KG1 (cell line): Measurements from ENCODE around the gene MYEOV.

Experiments
- DNase-seq: peaks from one replicate; lab custom pipeline; 2025; lab: John Stamatoyannopoulos, UW

The MYEOV gene

DNA sequence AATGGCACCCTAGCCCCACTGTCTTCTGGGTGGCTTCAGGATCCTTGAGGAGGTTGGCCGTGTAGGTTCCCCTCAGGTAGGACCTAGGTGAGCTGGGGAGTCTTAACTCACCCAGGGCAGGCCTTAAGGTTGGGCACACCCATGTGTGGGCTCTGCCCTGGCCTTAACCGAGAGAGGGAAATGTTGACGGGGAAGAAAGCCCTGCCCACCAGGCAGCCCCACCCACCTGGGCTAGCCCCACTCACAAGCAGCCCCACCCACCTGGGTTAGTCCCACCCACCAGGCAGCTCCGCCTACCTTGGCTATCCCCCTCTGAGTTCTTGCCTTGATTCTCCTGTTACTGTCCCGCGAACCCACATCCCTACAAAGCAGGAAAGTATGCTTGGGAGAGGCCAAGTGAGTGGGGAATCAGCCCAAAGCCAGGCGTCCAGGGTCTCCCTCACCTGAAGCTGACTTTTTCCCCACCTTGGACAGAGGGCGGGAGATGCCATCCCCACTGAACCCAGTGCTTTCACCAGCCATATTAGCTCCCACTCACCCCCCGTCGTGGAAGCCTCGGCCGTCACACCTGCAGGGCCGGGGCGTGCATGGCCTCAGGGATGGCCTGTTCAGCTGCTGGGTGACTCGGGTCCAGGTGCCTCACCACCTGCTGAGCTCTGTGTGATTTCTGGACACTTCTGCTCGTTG is at the start of gene MYEOV:
TSS of gene MYEOV (plus strand) at position 337 of the 687 bp plus-strand sequence. CDS start 1,200 bp downstream, outside the sequence.
- no peak for DNase-seq

DNA sequence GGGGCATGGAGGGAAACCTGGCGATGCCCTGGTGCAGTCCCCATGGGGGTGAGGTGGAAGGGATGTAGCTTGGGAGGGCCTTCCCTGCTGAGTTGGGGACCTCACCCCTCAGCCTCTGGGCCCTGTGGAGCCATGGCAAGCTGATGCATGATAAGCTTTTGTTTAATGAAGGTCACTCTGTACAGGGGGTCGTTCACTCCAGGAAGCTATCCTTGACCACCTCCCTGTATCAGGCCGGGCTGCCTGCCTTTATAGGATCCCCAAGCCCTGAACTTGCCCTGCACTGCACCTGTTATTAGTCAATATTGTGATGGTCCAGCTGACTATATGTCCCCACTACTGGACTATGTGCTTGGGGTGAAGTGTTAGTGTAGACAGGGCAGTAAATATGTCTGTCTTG is 49.7 kb upstream of the MYEOV start:
- no peak for DNase-seq

DNA sequence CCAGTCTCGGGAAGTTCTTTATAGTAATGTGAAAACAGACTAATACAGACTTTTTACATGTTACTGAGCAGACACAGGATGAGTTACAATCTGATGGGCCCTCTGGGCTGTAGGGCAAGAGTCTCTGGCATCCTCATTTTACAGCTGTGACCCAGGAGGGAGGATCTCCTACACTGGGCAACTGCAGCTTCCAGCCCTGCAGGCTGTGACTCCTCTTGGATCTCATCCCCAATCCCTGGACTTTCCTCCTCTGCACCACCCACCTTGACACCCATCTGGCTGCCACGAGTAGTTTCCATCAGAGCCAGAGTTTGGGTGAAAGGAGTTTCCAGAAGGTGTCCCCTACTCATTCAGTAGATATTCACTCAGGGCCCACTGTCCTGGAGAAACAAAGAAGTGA is 48.9 kb upstream of the MYEOV start:
- no peak for DNase-seq

DNA sequence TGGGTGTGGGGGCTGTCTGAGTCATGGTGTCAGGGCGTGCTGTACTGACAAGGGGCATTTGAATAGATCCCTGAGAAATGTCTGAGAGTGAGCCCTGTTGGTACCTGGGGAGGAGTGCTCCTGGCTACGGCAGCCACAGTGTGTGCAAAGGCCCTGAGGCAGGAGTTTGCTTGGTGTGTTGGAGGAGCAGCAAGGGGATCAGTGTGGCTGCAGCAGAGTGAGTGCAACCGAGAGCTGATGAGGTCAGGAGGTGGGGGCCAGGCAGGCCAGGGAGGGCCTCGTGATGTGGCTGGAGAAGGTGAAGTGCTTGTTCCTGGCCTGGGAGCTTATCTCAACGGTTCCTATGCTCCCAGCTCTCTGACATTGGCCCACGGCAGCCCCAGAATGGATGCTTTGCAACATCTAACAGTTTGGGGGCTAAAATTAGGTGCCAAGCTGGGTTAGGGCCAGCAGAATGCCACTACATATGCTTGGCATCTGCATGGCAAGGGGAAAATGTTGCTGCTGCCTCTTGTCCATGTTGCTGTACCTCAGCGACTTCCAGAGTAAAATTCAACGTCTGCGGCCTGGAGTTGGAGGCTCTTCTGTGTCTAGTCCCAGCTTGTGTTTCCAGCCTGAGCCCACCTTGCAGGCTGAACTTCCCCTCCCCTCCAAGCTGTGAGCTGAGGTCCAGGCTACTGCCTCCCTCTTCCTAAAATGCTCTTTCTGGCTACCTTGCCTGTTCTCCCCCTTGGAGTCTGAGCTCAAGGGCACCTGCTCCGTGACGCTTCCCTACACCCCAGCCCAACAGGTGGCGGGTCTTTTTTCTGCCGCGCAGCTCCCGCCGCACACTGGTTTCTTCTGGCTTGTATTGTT is 48.2 kb upstream of the MYEOV start:
- no peak for DNase-seq

DNA sequence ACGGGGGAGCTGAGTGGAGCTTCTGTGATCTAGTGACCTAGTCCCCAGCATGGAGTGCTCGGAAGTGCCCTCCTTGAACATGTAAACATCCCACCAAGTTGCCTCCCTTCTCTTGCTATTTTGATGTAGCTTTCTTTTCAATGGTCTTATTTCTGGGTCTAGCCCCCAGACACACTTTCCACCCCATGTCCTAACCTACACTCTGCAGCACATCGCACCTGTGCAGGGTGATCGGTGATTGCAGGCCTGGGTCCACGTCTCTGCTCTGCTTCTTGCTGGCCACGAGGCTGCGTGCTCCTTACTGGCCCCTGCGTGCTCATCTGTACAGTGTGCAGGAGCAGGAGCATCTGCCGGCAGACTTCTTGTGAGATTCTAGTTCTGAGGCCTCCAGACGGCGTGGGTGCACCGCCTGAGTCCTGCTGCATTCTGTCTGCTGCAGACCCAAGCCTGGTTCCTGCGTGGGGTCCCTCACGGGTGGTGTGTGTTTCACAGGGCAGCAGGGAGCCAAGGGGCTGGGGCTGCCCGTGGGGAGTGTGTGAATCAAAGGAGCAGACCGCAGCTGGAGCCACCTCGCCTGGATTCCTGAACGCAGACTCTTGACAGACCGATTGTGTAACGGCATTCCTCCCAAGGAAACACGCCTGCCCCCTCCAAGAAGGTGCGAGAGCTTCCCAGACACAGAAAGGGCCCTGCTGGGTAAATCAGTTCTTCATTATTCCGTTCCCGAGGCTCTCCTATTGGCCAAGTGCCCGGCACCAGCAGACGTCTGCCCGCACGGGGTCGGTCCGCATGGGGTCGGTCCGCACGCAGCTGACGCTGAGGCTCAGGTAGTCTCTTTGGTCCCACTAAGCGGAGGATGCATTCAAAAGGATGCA is 44.4 kb upstream of the MYEOV start:
- no peak for DNase-seq

DNA sequence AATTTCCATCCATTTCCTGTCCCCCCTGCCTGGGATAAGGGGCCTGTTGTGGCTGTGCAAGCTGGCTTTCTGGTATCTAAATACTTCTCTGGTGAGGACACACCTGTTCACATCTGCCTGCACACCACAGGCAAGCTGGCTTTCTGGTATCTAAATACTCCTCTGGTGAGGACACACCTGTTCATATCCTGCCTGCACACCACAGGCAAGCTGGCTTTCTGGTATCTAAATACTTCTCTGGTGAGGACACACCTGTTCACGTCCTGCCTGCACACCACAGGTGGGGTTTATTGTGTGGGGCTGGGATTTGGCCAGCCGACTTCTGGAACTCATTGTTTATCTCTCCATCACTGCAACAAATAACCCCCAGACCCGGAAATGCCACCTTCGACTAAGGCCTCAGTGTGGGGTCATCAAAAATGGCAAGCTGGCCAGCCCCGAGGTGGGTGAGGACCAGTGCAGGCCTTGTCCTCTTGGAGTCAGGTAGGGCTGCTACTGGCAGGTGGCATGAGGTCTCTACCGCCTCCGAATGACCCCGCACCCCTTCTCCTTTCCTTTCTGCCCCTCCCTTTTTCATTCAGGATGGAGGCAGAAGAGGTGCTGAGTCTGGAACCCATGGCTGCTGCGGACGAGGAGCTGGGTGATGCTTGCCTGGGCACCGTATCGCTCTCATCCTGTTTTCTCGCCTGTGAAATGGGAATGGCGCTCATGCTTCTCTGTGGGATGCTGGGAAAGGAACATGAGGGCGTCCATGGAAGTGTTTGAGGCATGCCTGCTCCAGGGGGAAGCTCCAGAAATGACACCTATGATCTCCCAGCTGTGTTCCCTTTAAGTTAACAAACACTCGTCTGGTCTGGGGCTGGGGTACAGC is 43.5 kb upstream of the MYEOV start:
- DNase-seq, result no peak

DNA sequence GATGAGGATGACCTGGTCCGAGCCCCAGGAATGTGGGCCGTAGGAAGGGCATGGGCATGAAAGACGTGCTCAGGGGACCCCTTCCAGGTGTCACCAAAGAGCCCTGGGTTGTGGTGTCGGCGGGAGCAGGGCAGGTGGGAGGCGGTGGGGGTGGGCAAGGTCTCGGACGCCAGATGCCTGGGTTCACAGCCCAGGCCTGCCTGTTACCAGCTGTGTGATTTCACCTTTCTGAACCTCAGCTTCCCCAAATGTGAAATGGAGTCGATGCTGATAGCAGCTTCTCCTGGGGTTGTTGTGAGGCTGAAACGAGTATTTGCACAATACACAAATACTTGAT is 42.9 kb upstream of the MYEOV start:
- DNase-seq, result no peak

DNA sequence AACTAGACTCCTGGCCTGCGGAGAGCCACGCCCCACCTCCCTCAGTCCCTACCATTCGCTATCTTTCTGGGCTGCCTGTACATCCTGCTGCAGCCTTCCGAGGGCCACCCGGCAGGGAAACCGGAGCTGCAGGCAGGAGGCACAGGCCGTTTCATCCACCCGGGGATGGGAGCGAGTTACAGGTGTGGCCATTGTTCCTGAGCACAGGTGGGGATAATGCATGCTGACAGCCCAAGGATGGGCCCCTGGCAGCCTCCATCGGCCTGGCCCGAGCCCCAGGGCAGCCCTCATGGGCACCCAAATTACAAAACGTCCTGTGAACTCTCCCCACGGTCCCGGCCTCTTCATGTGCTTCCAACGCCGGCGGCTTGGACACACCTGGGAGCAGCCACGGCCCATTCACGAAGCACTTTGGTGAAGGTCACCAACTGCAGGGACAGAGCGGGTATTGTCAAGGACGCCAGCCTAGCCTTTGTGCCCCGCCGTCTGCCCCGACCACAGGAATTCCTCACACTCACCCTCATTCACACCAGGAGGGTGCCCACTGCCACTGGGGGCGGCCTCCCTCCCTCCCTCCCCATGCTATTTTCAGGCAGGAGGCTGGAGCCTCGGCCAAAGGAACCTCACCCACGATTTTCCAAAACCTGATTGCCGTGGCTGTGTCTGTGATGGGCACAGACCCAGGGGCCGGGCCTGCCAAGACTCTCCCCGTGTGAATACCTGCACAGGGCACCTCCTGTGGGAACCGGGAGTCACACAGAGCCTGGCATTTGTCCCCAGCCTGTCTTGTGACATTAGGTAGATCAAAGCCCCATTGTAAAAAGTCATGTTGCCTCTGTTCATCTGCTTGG is 42.1 kb upstream of the MYEOV start:
- DNase-seq, result no peak

DNA sequence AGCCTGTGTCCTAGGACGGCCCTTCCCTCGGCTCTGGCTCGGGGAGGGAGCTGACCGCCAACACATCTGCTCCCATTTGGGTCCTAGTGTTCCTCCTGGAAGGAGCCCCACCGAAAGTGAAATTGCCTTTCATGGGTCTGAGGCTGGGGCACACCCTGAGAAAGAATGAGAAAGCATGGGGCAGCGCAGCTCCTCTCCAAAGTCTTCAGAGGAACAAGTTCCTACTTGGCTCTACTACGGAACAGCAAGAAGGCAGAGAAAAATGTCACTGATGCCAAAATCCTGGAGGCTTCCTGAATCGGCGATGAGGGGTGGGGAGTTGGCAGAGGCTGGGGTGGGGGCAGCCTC is 41.5 kb upstream of the MYEOV start:
- DNase-seq, result no peak

DNA sequence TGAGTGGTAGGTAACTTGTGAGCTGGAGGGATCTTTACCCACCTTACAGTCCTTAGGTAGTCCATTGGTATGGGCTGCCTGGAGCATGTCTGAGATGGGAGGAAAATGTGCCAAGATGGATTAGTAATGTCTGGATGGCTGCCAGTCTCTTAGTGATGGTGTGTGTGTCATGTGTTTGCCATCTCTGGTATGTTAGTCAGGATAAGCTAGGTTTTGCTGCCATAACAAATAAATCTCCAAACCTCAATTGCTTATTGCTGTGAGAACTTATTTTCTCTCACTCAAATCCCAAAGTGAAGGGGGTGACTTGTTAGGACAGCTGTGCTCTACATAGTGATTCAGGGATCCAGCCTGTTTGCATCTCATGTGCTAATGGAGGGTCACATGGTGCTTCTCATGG is 40.9 kb upstream of the MYEOV start:
- no peak for DNase-seq

DNA sequence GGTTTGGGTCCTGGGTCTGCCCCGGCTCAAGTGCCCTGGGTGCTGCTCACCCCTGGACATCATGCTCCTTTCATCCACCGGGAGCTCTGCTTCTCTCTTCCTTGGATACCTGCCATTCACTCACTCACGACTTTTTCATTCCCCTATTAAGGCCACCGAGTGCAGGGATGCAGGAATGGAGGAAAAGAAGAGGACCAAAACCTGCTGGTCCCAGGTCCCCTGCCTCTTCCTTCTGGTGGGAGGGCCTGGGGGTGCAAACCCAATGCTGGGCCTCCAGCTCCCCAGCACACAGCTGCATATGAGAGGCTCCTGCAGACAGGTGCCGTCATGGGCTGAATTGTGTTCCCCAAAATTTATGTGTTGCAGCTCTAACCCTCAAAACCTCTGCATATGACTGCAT is 36.8 kb upstream of the MYEOV start:
- DNase-seq, result no peak

DNA sequence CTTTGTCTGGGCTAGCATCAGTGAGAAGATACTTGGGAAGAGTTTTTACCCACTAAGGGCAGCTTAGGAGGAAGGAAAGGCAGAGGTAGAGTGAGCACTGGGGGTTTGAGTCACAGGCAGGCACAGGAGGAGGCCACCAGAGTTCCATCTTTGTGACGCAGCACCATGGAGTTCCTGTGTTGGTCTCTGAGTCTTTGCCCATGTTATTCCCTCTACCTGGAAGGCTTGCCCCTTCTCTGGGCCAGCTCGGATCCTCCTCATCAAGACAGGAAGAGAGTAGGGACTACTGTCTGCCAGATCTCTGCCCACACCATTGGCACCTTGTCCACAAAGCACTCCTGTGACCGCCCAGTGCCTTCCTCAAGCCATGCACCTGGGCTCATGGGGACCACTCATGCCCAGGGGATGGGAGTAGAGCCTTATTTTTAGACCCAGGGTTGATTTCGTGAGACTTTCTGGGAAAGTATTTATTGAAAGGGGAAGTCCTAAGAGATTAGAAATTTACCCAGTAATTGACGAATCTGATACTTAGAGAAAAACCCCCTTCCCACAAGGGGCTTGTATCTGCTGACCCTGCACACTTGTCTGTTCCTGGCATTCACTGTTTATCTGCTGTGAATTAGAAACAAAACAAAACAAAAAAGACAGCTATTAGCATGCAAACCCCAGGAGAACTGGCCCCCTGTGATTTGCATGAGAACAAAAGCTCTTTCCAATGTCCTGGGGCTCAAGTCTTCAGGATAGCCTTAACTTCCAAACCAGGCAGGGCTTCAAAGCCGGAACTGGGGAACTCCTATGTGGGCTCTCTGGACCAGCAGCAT is 35.9 kb upstream of the MYEOV start:
- DNase-seq, result no peak

DNA sequence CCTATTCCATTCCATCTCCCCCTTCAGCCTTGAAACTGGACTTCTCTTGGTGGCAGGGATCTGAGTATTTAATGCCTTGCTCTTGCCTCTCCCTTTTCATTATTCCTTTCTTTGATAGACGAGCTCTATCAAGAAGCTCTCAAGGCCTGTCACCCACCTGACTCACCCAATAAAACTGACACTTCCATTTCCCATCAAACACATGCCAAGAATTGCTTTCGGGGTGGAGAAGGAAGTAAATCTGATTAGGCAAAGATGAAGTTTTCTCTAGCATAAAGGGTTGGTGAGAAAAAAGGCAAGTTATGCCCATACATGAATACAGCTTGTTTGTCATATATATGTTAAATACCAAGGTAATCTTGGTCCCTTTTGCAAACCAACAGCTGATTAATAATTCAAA is 34.9 kb upstream of the MYEOV start:
- DNase-seq, result no peak

DNA sequence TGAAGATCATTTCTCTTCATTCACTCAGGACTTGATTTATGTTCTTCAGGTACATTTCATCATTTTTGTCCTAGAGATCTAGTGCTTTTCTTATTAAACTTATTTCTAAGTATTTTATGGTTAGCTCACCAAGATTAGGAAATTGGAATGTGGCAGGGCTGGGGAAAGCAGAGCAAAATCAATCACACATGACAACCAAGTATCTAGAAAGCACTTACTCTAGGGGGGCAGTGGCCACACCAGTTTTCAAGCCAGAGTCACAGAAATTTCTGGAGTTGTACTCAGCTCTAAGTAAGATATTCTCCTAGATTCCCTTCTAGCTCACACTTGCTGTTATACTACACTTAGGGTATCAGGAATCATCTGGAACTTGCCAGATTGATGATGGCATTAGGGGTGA is 33.3 kb upstream of the MYEOV start:
- DNase-seq, result no peak

DNA sequence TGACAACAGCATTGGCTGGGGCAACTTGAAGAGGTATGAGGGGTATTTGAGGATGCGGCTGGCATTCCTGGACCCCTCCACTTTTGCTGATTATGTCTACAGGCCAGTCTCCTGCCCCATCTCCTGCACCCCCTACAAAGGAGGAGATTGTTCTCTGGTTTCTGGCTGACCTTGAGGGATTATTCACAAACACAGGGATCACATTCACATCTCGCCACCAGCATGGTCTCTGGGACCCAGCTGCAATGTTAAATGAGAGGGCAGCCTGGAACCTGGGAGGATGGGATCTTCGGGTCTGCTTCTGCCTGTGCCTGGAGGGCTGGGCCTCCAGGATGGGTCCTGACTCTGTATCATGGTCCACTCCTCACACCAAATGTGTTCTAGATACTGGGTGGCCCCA is 32.8 kb upstream of the MYEOV start:
- no peak for DNase-seq

DNA sequence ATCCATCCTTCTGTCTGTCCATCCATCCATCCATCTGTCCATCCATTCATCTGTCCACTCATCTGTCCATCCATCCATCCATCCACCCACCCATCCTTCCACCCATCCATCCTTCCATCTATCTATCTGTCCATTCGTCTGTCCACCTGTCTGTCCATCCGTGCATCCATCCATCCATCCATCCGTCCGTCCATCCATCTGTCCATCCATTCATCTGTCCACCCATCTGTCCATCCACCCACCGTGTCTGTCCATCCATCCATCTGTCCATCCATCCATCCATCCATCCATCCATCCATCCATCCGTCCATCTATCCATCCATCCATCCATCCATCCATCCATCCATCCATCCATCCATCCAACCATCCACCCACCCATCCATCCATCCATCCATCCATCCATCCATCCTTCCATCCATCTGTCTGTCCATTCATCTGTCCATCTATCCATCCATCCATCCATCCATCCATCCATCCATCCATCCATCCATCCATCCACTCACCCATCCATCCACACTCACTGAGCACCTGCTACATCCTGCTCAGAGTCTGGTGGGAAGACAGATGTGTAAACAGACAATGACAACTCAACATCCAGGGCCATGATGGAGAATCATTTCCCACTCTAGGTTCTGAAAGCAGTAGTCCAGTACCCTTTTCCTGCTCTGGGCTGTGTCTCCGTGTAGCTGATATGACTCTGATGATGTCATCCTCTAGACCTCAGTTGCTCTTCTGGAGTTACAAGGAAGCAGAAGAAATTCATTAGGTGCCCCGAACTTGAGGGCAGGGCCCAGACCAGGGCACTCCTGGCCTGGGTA is 30.8 kb upstream of the MYEOV start:
- DNase-seq, result no peak

DNA sequence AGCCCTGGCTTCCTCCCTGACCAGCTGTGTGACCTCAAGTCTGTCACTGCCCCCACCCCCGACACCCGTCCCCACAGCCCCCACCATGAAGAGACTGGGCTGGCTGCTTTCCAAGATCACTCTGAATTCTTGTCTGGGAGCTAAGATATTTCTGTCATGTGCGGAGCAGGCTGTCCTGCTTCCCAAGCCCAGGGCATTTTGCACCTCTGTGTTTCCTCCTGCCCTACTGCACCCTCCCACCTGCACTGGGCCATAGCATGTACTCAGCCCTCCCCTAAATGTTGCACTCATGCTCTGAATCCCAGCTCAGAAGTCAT is 30.3 kb upstream of the MYEOV start:
- DNase-seq, result no peak

DNA sequence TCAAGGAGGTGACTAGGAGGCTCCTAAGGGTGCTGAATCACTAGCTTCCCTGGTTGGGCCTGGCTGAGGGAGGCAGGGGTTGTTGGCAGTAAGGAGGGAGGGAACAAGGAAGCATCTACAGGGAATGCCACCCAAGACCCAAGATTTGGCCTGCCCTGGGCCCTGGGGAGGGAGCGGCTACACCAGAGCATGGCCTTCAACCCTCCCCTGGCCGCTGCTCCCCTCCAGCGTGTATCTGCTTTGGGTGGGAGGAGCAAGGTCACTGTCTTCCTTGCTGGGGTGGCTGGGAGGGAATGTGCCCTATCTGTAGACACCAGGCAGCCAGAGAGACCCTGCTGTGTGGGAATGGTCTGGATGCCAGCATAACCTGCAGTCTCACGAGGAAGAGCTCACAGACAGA is 29.5 kb upstream of the MYEOV start:
- no peak for DNase-seq

DNA sequence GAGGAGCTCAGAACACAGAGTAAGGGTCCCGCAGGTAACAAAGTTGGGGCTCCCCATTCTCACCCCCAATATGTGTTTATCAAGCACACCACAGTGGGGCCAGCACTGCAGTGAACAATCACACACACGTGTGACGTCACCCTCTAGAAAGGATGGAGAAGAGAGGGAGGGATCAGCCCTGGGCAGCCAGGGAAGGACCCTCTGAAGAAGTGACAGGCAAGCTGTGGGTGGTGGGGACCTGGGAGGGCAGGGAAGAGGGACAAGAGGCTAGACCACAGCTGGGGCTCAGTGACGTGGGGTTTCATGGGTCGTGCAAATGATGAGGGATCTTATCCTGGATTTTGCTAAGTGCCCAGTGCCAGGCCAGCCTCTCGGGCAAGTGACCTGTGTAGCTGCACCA is 28.7 kb upstream of the MYEOV start:
- DNase-seq, result no peak
